Rectal smooth muscle tissue (tissue), 1 donor: Measurements from ENCODE around the gene STON2.
A peak's percentile ranks its signal among the peaks of the same experiment; 100 is the strongest.
"Not testable (repeated sequence)": the region's sequence is repeated elsewhere in the genome, so short reads cannot be mapped to it uniquely, and the experiment has no call there.

Experiments used
- H3K27ac ChIP-seq: one replicate; pipeline ENCODE4 v1.7.0; 2013; ENCODE audit warnings: low read depth, low read length, inconsistent platforms
- H3K27me3 ChIP-seq: one replicate; pipeline ENCODE4 v1.7.0; 2013; ENCODE audit warnings: low read length; ENCODE audit not compliant: control insufficient read depth, insufficient read depth
- H3K36me3 ChIP-seq: one replicate; pipeline ENCODE4 v1.7.0; 2013; ENCODE audit warnings: low read length; ENCODE audit not compliant: control insufficient read depth, insufficient read depth
- H3K4me1 ChIP-seq: one replicate; pipeline ENCODE4 v1.7.0; 2013; ENCODE audit warnings: low read length; ENCODE audit not compliant: control insufficient read depth, insufficient read depth
- H3K4me3 ChIP-seq: one replicate; pipeline ENCODE4 v1.7.0; 2013; ENCODE audit warnings: low read length
- H3K9ac ChIP-seq: one replicate; pipeline ENCODE4 v1.7.0; 2013; ENCODE audit warnings: low read length

STON2 gene

GRCh38 chr14:81223788-81224187, 176.3 kb downstream of the STON2 start:
- not testable (repeated sequence) for H3K36me3 ChIP-seq, H3K4me1 ChIP-seq, H3K9ac ChIP-seq, H3K27ac ChIP-seq, H3K4me3 ChIP-seq, H3K27me3 ChIP-seq

- no peak overlapping the region for H3K27ac ChIP-seq
Measured at GRCh38 chr14:81222691-81223090, 177.4 kb downstream of the STON2 start.

GRCh38 chr14:81222126-81222525, 178.0 kb downstream of the STON2 start:
- Histone ChIP-seq H3K27me3 (no peaks in the 10 kb centered on the region), H3K4me3 (no peak overlapping the region), H3K27ac (peak overlapping the region; percentile 99), H3K4me1 (peaks cover 5% of the 10 kb centered on the region), H3K9ac (no peak overlapping the region), H3K36me3 (no peaks in the 10 kb centered on the region)

More at GRCh38 chr14:81222691-81223090, 177.4 kb downstream of the STON2 start:
- H3K4me3 ChIP-seq: no peak overlapping the region
- H3K27me3 ChIP-seq: no peaks in the 10 kb centered on the region
- H3K4me1 ChIP-seq: peaks cover 5% of the 10 kb centered on the region
- H3K36me3 ChIP-seq: no peaks in the 10 kb centered on the region
- H3K9ac ChIP-seq: no peak overlapping the region

GRCh38 chr14:81221579-81222102, 178.5 kb downstream of the STON2 start:
- Histone ChIP-seq H3K36me3 (no peaks in the 10 kb centered on the region), H3K9ac (no peak overlapping the region), H3K4me1 (peaks cover 5% of the 10 kb centered on the region), H3K27me3 (no peaks in the 10 kb centered on the region), H3K4me3 (peak overlapping the region; percentile 95), H3K27ac (peak overlapping the region; percentile 99)

- Histone ChIP-seq H3K4me3 (peak within 1 kb of the TSS; percentile 95), H3K4me1 (peaks cover 5% of the 10 kb centered on the region), H3K27me3 (no peaks in the 10 kb centered on the region), H3K36me3 (no peaks in the 10 kb centered on the region), H3K27ac (peak within 1 kb of the TSS; percentile 99), H3K9ac (peak within 1 kb of the TSS; percentile 86)
Measured at GRCh38 chr14:81220830-81221578, 179.1 kb downstream of the STON2 start, which contains the start of gene GTF2A1. TSS of gene GTF2A1 (minus strand) at chr14:81220959. CDS start at chr14:81220518, 441 bp downstream.

- H3K36me3 ChIP-seq: no peaks in the 10 kb centered on the region
- peak overlapping the region; percentile 59 for H3K9ac ChIP-seq
- H3K4me1 ChIP-seq: peaks cover 5% of the 10 kb centered on the region
- H3K4me3 ChIP-seq: peak overlapping the region; percentile 85
- H3K27me3 ChIP-seq: no peaks in the 10 kb centered on the region
- H3K27ac ChIP-seq: peak overlapping the region; percentile 99
Measured at GRCh38 chr14:81220580-81220829, 179.6 kb downstream of the STON2 start.

GRCh38 chr14:81219759-81220579, 180.2 kb downstream of the STON2 start:
- Histone ChIP-seq H3K36me3 (no peaks in the 10 kb centered on the region), H3K4me1 (peaks cover 5% of the 10 kb centered on the region), H3K4me3 (peak overlapping the region; percentile 85), H3K27ac (peak overlapping the region; percentile 99), H3K27me3 (no peaks in the 10 kb centered on the region), H3K9ac (peak overlapping the region; percentile 85)

GRCh38 chr14:81219210-81219758, 180.8 kb downstream of the STON2 start:
- peak overlapping the region; percentile 69 for H3K4me3 ChIP-seq
- no peaks in the 10 kb centered on the region for H3K36me3 ChIP-seq
- H3K4me1 ChIP-seq: peaks cover 5% of the 10 kb centered on the region
- H3K27me3 ChIP-seq: no peaks in the 10 kb centered on the region
- peak overlapping the region; percentile 85 for H3K9ac ChIP-seq
- peak overlapping the region; percentile 95 for H3K27ac ChIP-seq

GRCh38 chr14:81211844-81212243, 188.3 kb downstream of the STON2 start:
- Histone ChIP-seq H3K27ac (no peak overlapping the region), H3K27me3 (no peaks in the 10 kb centered on the region), H3K36me3 (no peaks in the 10 kb centered on the region)

More at GRCh38 chr14:81211844-81212243, 188.3 kb downstream of the STON2 start:
- Histone ChIP-seq H3K4me1 (no peaks in the 10 kb centered on the region), H3K4me3 (no peak overlapping the region), H3K9ac (no peak overlapping the region)
